ENCODE data around the gene SPAG4.

DNA sequence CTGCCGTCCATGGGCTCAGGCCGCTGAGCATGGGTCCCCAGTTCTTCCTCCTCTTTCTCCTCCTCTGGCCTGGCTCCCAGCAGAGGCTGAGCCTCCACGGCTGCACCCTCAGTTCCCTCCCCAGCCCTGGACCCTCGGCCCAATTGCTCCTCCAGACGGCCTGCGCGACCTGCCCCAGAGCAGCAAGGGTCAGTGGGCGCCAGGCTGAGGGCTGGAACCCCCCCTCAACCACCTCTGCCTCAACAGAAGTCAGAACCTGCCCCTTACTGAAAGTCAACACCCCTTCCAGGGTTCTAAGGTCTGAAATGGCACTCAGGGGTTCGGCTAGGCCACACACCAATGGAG is 15.9 kb upstream of the SPAG4 start:
- TF ChIP-seq, protein P1, sequence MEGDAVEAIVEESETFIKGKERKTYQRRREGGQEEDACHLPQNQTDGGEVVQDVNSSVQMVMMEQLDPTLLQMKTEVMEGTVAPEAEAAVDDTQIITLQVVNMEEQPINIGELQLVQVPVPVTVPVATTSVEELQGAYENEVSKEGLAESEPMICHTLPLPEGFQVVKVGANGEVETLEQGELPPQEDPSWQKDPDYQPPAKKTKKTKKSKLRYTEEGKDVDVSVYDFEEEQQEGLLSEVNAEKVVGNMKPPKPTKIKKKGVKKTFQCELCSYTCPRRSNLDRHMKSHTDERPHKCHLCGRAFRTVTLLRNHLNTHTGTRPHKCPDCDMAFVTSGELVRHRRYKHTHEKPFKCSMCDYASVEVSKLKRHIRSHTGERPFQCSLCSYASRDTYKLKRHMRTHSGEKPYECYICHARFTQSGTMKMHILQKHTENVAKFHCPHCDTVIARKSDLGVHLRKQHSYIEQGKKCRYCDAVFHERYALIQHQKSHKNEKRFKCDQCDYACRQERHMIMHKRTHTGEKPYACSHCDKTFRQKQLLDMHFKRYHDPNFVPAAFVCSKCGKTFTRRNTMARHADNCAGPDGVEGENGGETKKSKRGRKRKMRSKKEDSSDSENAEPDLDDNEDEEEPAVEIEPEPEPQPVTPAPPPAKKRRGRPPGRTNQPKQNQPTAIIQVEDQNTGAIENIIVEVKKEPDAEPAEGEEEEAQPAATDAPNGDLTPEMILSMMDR (IDR thresholded peaks at IDR 0.05), result no peak
- TF ChIP-seq POLR2AphosphoS5 (IDR thresholded peaks at IDR 0.05), result no peak
- TF ChIP-seq POLR2A (IDR thresholded peaks at IDR 0.05), result no peak
